Hematopoietic multipotent progenitor cell treated with erythropoietin and hydrocortisone succinate and interleukin-3 and kit ligand, for 17 days (in vitro differentiated cells): ENCODE measurements around the gene SUCLG1.

Experiments used
- DNase-seq: peaks from one replicate; pipeline ENCODE4 v3.0.0-alpha.2; 2015; ENCODE audit warnings: low spot score

Gene SUCLG1

DNA sequence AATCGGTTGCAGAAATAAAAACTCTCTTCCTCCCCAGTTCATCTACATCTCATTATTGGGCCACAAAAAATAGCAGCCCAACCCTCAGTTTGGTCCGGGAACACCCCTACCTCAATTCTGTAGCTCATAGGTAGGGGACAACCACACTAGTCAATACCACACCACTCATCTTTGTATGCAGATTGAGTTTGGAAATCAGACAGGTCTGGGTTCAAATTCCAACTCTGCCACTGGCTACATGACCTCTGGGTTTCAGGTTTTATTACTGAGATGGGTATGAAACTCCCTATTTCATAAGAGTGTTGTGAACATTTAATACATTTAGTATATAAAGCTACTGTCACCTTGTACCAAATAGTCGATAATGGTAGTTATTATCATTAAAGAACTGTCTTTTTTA is 2.2 kb upstream of the SUCLG1 start:
- DNase-seq: no peak

- DNase-seq: no peak
These were observed 1.6 kb upstream of the SUCLG1 start for GRCh38 chr2:84460670-84461069.

DNA sequence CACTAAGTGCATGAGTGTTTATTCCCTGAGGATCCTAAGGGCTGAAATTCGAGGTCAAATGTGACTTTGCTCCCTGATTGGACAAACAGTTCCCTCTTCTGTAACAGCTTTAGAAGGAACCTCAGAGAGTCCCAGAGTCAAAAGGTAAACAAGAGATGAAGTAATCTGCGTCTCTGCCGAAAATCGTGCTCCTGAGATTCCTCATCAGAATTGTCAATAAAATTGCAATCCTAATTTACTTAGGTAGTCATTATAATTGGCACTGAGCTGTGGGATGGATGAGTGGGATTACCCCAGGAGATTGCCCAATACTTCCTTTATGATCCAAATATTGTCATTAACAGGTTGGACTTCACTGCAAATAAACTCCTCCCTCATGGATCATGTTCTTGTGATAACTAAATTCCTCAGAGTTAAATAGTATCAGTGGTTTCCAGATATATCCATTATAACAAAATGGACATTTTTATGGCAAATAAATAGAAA is 907 bp upstream of the SUCLG1 start:
- DNase-seq: no peak

DNA sequence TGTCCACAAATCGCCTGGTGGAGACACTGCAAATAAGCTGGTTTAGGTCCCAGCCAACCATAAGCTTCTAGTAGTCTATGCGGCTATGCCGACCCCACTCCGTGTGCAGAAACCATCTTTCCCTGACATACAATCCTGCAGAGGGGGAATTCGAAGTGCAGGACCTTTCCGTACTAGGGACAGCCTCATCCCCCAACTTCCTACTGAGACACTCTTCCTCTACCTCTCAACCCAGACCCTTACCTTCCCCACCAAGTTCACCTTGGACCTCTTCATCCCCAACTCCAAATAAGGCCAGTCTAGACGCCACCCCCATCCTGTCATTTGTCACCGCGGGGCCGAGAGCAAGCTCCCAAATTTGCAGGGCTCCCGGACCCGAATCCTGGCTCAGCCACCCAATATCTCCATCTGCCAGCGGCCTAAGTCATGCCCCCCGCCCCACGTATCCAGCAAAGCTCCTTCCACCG is 496 bp downstream of the SUCLG1 start:
- peak; percentile 24 for DNase-seq

- DNase-seq: no peak
These were observed 1.4 kb downstream of the SUCLG1 start for GRCh38 chr2:84457686-84458085.

DNA sequence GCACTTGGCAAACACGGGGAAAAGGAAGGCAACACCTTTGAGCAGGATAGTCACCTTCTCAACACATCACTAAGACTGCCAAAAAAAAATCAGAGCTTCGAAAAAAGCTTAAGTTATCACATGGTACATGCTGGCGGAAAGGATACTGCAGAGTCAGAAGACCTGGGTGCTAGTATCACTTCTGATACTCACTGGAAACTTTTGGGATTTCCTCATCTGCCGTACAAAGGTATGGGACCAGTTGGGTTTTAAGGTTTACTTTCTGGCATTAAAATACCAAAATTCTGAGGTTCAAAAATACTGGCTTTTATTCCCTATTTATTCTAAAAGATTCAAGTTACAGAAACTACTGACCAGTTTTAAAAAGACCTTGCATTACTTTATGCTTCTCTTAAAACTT is 2.9 kb downstream of the SUCLG1 start:
- DNase-seq: no peak

DNA sequence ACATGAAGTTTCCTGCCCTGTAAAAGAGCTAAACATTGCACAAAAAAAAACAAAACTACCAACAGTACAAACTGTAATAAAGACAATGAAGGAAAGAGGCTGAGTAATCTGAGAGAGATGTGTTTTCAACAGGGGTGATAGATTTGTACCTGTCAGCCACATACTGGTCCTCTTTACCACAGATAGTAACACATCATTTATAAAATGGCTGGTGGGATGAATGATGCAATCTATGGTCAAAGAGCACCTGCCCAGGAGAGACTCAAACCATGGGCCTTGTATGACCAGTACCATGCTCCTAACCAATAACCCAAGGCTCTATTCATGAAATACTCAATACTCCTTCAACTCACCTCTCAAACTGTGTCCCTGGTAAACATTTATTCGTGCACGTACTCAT is 4.5 kb downstream of the SUCLG1 start:
- no peak for DNase-seq

- DNase-seq: no peak
These were observed 6.5 kb downstream of the SUCLG1 start for GRCh38 chr2:84452624-84453023.

GRCh38 chr2:84451579-84451978 is 7.5 kb downstream of the SUCLG1 start:
- DNase-seq: no peak

DNA sequence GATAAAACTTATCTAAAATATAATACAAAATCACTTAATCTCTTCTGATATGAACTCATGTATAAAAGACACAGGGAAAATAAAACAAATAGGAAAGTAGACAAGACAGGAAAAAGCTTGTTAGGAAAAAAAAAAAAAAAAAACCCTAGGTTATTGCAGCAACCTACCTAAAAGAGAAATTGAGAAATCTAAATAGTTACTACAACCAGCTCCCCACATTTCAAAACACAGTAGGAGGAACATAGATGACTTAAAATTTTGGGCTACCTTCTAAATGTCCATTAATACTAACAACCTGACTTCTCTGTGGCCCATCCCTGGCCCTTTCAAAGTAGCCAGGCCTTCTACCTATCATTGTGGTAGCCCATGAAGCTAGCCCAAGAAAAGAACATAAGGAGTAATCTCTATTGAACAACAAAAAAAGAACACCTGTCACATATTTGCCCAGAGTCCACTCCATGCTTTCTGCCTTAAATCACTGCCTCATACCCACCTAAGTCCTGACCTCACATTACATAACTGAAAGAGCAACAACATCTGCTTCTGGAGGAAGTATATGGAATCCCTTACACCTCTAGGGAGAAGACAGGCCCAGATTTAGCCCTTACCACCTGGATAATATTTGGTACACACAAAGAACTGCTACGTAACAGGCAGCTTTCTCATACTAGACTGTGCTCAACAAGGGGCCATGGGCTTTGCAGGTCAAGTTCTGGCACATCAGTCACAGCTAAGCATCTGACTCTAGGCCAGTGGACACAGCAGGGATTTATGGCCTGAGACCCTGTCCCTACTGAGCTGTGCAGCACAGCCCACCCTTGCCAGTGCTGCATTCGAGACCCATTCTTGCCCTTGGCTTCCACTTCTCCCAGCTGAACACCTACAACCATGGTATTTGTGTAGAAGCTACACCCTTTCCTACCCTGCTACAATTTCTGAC is 8.5 kb downstream of the SUCLG1 start:
- DNase-seq: no peak

DNA sequence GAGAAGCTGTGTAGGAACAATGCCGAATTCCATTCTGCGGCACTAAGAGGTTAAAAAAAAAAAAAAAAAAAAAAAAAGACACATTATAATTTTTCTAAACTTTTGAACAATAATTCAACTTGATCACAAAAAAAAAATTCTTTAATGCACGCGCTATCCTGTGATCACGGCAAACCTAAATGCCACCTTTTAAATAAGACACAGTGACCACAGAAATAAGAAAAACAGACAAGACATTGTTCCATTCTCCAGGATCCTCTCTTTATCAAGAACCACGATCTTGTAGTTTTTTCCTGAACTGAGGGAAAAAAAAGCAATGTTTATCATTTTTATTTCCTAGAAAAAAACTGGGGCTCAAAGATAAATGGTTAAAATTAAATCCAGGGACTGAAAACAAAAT is 9.4 kb downstream of the SUCLG1 start:
- DNase-seq: no peak

DNA sequence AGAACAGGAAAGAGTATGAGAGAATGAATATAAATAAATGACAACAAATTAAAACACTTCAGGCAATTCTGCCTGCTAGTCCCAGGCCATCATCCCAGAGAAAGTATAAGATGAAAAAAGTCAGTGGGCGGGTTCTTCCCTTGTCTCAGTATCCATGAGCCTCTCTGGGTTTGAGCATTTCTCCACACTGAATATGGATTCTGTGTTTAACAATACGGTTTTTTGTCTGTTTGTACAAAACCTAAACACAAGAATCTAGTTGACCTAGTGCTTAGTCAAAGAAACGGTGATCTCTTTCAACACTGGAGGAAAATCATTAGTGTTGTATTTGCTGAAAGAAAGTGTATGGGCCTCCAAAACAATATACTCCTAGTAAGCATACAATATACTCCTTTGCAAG is 10.0 kb downstream of the SUCLG1 start:
- DNase-seq: no peak

GRCh38 chr2:84443477-84443876 is 15.6 kb downstream of the SUCLG1 start:
- no peak for DNase-seq

DNA sequence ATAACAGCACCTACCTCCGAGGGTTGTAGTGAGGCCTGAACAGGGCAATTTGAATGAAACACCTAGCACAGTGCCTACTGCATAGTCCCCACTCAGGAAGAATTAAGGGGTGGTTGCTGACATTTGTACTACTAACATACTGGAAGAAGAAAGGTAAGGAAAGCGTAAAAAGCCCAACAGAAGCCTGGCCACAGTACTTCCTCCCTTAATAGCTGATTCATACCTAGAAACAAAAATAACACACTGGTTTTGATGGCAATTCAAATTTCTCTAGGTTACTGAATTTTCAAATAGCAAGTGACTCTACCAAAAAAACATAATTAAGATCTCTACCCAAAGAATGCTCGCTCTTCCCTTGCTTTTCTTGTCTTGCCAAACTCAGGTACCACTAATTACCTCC is 16.2 kb downstream of the SUCLG1 start:
- DNase-seq: no peak

- DNase-seq: no peak
These were observed 17.6 kb downstream of the SUCLG1 start for GRCh38 chr2:84441505-84441904.

DNA sequence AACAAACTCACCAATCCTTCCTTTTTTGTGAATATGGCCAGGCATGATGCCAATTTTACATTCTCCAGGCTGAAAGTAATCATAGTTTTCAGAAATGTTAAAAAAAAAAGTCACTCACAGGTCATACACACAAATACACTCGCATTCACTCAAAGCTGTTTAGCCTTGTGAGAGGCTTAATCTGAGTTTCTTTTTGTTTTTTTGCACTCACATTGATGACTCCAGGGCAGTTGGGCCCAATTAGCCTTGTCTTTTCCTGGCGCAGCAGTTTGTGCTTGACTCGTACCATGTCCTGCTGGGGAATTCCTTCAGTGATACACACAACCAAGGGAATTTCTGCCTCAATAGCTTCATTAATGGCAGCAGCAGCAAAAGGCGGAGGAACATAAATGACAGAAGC is 18.0 kb downstream of the SUCLG1 start:
- DNase-seq: no peak

GRCh38 chr2:84435345-84436025 is 23.6 kb downstream of the SUCLG1 start:
- no peak for DNase-seq

DNA sequence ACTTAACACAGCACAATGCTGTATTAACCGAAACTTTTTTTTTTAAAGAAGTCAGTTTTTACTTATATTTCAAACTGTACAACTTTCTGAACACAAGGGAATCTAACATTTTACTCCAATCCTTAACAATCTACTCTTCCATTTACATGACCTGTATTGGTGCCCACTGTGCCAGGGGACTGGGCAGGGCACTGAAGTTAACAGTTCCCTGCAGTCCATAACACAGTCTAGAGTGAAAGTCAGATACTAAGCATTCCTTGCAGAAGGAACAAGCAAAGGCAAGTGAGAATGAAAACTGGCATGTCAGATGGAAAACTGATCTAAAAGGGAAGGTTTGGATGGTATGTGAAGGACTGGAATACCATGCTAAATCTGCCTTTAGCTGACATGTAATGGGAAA is 29.8 kb downstream of the SUCLG1 start:
- no peak for DNase-seq

DNA sequence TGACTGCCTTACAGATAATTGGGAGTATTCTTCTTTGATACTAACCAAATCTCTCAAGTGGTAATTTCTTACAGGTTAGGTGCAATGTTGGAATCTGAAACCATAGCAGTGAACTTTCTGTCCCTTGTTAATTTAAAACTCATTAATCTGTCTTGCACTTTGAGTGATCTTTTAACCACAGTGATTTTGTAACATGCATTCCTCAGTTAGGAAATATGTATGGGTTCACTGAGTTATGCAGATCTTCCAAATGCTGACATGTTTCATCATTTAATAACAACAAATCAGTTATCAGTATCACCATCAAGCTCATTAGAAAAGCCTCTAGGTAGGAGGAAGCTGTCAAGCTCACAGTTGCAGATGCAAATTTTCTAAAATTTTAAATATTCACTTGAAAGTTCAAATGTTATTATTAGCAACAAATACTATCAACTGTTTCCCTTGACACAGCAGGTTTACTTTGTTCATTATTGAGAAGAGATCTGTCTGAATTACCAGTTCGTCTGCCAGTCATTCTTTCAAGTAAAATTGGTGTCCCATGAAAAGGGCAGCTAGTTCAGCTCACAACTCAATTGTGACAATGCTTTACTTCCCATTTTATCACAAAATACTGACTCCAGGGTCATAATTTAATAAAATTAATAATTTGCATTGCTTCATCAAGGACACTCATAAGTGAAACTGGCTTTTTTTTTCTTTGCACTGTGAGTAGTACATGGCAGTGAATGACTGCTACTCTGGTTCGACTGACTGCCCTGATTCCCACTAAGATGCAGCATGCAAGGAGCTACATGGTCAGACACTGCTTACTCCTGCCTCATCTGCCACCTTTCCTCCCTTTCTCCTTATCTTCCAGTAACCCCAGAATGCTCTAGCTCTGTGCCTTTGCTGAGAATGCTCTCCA is 31.6 kb downstream of the SUCLG1 start:
- DNase-seq: no peak

- DNase-seq: no peak
These were observed 33.8 kb downstream of the SUCLG1 start for GRCh38 chr2:84425310-84425709.

DNA sequence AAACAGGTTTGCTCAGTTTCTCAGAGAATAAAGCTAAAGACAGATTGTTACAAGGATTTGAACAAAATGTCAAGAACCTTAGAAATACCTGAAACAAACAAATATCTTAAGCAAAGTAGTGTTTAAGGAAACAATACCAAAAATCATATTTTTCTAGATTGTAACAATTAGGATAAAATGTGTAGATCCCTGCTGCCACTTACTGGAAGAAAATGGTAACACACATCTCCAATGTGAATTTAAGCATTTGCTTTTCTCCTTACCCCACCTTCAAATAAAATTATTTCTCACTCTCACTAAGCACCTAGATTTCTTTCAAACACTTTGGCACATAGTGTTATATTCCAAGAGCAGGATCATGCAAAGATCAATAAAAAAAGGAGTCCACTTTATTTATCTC is 34.9 kb downstream of the SUCLG1 start:
- no peak for DNase-seq

- DNase-seq: no peak
These were observed 37.3 kb downstream of the SUCLG1 start for GRCh38 chr2:84421791-84422190.
